SU-DHL-6 (cell line): ENCODE data around the gene ISX.

Source experiments
- H2AFZ ChIP-seq: fragments of 200-600 bp; sonication (generic); 2 replicates; pipeline ENCODE4 v1.6.1; 2014; ENCODE audit warnings: low read depth, mild to moderate bottlenecking, moderate library complexity, mixed read lengths, antibody characterized with exemption, low read length; ENCODE audit not compliant: severe bottlenecking
- H3F3A ChIP-seq: fragments of 200-600 bp; shearing (Covaris generic); 2 replicates; pipeline ENCODE4 v1.6.0; 2016; ENCODE audit warnings: antibody characterized with exemption, mild to moderate bottlenecking; ENCODE audit not compliant: insufficient read depth
- H3K27ac ChIP-seq: fragments of 200-600 bp; sonication (generic); 2 replicates; pipeline ENCODE4 v1.5.1; 2016; ENCODE audit warnings: low read depth, mild to moderate bottlenecking, low read length, moderate library complexity, mixed read lengths
- H3K27me3 ChIP-seq: fragments of 200-600 bp; sonication (generic), shearing (Covaris generic); 2 replicates; pipeline ENCODE4 v1.6.0; 2014; ENCODE audit warnings: mild to moderate bottlenecking, low read length
- H3K36me3 ChIP-seq: fragments of 200-600 bp; sonication (generic); 2 replicates; pipeline ENCODE4 v1.6.1; 2014; ENCODE audit warnings: mild to moderate bottlenecking, low read length, mixed read lengths
- H3K4me2 ChIP-seq: fragments of 300-600, 200-600 bp; shearing (Covaris generic), sonication (generic); 2 replicates; pipeline ENCODE4 v1.6.0; 2014; ENCODE audit warnings: low read length, low read depth, mild to moderate bottlenecking; ENCODE audit not compliant: poor library complexity, severe bottlenecking
- H3K4me3 ChIP-seq: fragments of 200-600 bp; sonication (generic); 2 replicates; pipeline ENCODE4 v1.5.1; 2014; ENCODE audit warnings: antibody characterized with exemption, low read length, mild to moderate bottlenecking, mixed read lengths; ENCODE audit not compliant: insufficient read depth, poor library complexity, severe bottlenecking
- H3K79me2 ChIP-seq: fragments of 200-600 bp; sonication (generic); 2 replicates; pipeline ENCODE4 v1.6.1; 2014; ENCODE audit warnings: mild to moderate bottlenecking, low read length, moderate library complexity; ENCODE audit not compliant: insufficient read depth
- H3K9ac ChIP-seq: fragments of 200-600 bp; sonication (generic); 2 replicates; pipeline ENCODE4 v1.7.0; 2014; ENCODE audit warnings: mild to moderate bottlenecking, low read length
- H3K9me2 ChIP-seq: fragments of 200-600 bp; sonication (generic); replicated peaks from 2 replicates; pipeline ENCODE4 v1.6.1; 2014; ENCODE audit warnings: low read length; ENCODE audit not compliant: insufficient read depth
- H3K9me3 ChIP-seq: fragments of 200-600 bp; sonication (generic); 2 replicates; pipeline ENCODE4 v1.6.1; 2014; ENCODE audit warnings: low read length, mixed read lengths; ENCODE audit not compliant: insufficient read depth
- H4K20me1 ChIP-seq: fragments of 200-600 bp; sonication (generic); 2 replicates; pipeline ENCODE4 v1.6.1; 2014; ENCODE audit warnings: low read depth, mild to moderate bottlenecking, antibody characterized with exemption, low read length, moderate library complexity, mixed read lengths
- EZH2phosphoT487 ChIP-seq: fragments of 200-600 bp; sonication (generic), shearing (Covaris generic); conservative IDR thresholded peaks from 2 replicates; pipeline ENCODE4 v1.6.1; 2018; ENCODE audit warnings: mild to moderate bottlenecking, antibody characterized with exemption, low read length, moderate library complexity, mixed read lengths
- TF ChIP-seq, protein P1 (sequence below): fragments of 200-600 bp; sonication (generic); IDR thresholded peaks from one replicate; pipeline ENCODE4 v1.5.1; 2017; ENCODE audit warnings: antibody characterized with exemption, mild to moderate bottlenecking, low read length, moderate library complexity; ENCODE audit not compliant: insufficient read depth, poor library complexity, severe bottlenecking

Gene ISX

DNA sequence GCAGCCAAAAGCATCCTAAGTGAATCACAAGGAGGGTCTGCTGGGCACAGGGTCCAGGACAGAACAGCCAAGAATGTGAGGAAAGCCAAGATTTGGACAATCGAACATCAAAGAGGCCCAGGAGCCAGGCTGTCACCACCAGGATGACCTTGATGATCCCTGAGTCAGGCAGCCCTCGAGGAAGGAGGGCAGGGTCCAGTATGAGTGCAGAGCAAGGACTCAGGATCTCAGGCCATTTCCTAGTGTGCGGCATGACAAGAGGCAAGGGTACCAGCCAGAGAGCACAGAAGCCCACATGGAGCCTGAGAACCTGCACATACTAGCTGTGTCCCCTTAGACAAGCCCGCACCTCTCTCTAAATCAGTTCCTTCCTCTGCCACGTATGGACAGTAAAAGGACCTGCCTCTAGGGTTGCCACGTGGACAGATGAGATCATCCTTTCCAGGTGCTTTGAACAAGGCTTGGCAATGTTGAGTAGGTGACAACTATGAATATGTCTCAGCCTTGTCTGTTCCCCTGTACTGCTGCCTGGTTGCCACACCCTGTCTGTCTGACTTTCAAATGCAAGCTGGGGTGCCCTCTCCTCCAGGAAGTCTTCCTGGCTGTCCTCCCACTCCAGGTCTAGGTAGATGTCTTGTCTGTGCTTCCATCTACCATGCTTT lies 32.2 kb upstream of the ISX start:
- no peak overlapping the region for H3K27ac ChIP-seq
- no peak overlapping the region for H3K9ac ChIP-seq
- TF ChIP-seq, protein P1, sequence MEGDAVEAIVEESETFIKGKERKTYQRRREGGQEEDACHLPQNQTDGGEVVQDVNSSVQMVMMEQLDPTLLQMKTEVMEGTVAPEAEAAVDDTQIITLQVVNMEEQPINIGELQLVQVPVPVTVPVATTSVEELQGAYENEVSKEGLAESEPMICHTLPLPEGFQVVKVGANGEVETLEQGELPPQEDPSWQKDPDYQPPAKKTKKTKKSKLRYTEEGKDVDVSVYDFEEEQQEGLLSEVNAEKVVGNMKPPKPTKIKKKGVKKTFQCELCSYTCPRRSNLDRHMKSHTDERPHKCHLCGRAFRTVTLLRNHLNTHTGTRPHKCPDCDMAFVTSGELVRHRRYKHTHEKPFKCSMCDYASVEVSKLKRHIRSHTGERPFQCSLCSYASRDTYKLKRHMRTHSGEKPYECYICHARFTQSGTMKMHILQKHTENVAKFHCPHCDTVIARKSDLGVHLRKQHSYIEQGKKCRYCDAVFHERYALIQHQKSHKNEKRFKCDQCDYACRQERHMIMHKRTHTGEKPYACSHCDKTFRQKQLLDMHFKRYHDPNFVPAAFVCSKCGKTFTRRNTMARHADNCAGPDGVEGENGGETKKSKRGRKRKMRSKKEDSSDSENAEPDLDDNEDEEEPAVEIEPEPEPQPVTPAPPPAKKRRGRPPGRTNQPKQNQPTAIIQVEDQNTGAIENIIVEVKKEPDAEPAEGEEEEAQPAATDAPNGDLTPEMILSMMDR = no peak
- TF ChIP-seq EZH2phosphoT487 = no peak
- no peaks in the 10 kb centered on the region for H3K9me2 ChIP-seq
- H3K36me3 ChIP-seq = no peaks in the 10 kb centered on the region
- no peaks in the 10 kb centered on the region for H3K79me2 ChIP-seq
- no peaks in the 10 kb centered on the region for H3F3A ChIP-seq
- no peaks in the 10 kb centered on the region for H3K9me3 ChIP-seq
- H3K4me2 ChIP-seq = no peak overlapping the region
- H3K4me3 ChIP-seq = no peak overlapping the region
- H4K20me1 ChIP-seq = no peaks in the 10 kb centered on the region
- no peak overlapping the region for H2AFZ ChIP-seq
- H3K27me3 ChIP-seq = no peaks in the 10 kb centered on the region

DNA sequence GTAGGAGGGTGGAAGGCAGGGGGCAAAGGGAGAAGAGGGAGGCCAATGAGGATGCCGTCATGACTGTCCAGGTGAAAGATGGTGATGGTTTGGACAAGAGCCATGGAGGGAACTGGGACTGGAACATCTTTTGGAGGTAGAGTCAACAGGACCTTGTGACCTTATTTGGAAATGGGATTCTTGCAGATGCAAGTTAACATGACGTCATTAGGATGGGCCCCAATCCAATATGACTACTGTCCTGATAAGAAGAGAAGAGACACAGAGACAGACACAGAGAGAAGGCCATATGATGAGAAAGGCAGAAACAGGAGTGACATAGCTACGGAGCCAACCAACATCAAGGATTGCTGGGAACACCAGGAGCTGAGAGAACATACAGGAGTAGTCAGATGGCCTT lies 31.0 kb upstream of the ISX start:
- no peaks in the 10 kb centered on the region for H3K9me3 ChIP-seq
- H3K9me2 ChIP-seq = no peaks in the 10 kb centered on the region
- H3K79me2 ChIP-seq = no peaks in the 10 kb centered on the region
- no peak overlapping the region for H3K9ac ChIP-seq
- no peaks in the 10 kb centered on the region for H3F3A ChIP-seq
- no peak overlapping the region for H2AFZ ChIP-seq
- no peak overlapping the region for H3K27ac ChIP-seq
- H3K27me3 ChIP-seq = no peaks in the 10 kb centered on the region
- TF ChIP-seq EZH2phosphoT487 = no peak
- TF ChIP-seq, protein P1 = no peak
- no peaks in the 10 kb centered on the region for H3K36me3 ChIP-seq
- H4K20me1 ChIP-seq = no peaks in the 10 kb centered on the region
- H3K4me2 ChIP-seq = no peak overlapping the region
- H3K4me3 ChIP-seq = no peak overlapping the region

DNA sequence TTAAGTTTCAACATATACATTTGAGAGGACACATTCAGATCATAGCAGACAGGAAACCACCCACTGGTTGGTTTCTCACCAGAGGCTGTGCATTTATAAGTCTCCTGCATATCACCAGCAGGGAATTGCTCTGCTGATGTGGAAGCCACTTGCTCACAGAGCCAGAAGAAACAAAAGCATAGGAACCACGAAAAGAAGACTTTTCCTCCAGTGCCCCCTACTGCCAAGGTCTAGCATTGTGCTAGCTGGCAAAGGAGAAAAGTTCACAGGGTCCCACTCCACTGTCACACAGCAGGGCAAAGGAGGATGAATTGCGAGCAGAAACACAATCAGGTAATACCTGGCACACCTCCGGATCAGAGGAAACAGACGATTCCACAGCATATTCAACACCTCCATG lies 28.9 kb upstream of the ISX start:
- TF ChIP-seq, protein P1 = no peak
- no peak for TF ChIP-seq EZH2phosphoT487
- Histone ChIP-seq H2AFZ (no peak overlapping the region), H3K27me3 (no peaks in the 10 kb centered on the region), H3K27ac (no peak overlapping the region), H3K9ac (no peak overlapping the region), H3K4me3 (no peak overlapping the region), H3K4me2 (no peak overlapping the region), H3K79me2 (no peaks in the 10 kb centered on the region), H4K20me1 (no peaks in the 10 kb centered on the region), H3K9me3 (no peaks in the 10 kb centered on the region), H3F3A (no peaks in the 10 kb centered on the region), H3K9me2 (no peaks in the 10 kb centered on the region), H3K36me3 (no peaks in the 10 kb centered on the region)
